VCaP (cell line): ENCODE data around the gene VBP1.
"Not testable (repeated sequence)": the region's sequence is repeated elsewhere in the genome, so short reads cannot be mapped to it uniquely, and the experiment has no call there.

Experiments
- H3K27ac ChIP-seq: fragments of 450-650 bp; 2 replicates; pipeline ENCODE4 v1.5.1; 2017
- CTCF ChIP-seq: fragments of 450-650 bp; conservative IDR thresholded peaks from 2 replicates; pipeline ENCODE4 v1.5.1; 2017; ENCODE audit warnings: mild to moderate bottlenecking, moderate library complexity

The VBP1 gene

DNA sequence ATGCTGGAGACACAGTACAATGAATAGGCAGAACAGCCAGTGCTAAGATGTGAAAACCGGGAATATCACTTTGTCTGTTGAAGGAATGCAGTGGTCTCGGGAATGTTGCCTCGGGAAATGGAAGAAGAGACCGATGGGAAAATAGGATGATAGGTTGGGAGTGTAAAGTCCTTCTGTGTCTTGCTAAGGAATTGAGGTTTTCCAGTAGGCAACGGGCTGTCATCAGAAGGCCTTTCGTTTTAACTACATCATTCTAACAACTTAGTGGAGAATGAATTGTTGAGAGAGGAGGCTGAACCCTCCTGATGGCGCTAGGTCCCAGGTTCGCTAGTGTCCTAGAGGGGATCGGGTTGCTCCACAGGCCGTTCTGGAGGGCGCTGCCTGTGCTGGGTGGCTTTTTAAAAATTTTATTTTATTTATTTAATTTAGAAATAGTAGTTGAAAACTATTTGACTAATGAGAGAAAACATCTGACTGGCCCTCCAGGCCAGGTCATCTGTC lies 730 bp downstream of the VBP1 start:
- peak overlapping the region; percentile 89 for H3K27ac ChIP-seq
- peak; percentile 9 for TF ChIP-seq CTCF

- TF ChIP-seq CTCF: no peak
- H3K27ac ChIP-seq: no peak overlapping the region
Measured at GRCh38 chrX:155218777-155219176, 2.5 kb downstream of the VBP1 start.

DNA sequence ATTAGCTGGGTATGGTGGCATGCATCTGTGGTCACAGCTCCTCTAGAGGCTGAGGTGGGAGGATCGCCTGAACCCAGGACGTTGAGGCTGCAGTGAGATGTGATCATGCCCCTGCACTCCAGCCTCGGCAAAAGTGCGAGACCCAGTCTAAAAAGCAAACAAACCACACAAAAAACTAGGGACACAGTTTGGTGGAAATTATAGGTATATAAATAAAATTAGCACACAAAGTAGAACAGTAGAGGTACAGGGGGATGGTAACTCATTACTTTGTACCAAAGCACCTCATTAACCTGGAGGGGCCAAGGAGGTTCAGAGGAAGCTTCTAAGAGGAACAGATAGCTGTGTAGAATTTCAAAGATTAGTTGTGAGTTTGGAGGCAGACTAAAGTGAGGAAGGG lies 5.1 kb downstream of the VBP1 start:
- H3K27ac ChIP-seq: no peak overlapping the region
- TF ChIP-seq CTCF: no peak

DNA sequence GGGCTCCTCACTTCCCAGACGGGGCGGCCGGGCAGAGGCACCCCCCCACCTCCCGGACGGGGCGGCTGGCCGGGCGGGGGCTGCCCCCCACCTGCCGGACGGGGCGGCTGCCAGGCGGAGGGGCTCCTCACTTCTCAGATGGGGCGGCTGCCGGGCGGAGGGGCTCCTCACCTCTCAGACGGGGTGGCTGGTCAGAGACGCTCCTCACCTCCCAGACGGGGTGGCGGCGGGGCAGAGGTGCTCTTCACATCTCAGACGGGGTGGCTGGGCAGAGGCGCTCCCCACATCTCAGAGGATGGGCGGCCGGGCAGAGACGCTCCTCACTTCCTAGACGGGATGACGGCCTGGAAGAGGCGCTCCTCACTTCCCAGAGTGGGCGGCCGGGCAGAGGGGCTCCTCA lies 7.5 kb downstream of the VBP1 start:
- H3K27ac ChIP-seq: not testable (repeated sequence)

- no peak overlapping the region for H3K27ac ChIP-seq
- no peak for TF ChIP-seq CTCF
Measured at GRCh38 chrX:155225774-155226173, 9.5 kb downstream of the VBP1 start.

- H3K27ac ChIP-seq: no peak overlapping the region
- no peak for TF ChIP-seq CTCF
Measured at GRCh38 chrX:155231163-155231562, 14.9 kb downstream of the VBP1 start.

GRCh38 chrX:155235891-155236290 lies 19.6 kb downstream of the VBP1 start:
- no peak overlapping the region for H3K27ac ChIP-seq
- TF ChIP-seq CTCF: no peak

DNA sequence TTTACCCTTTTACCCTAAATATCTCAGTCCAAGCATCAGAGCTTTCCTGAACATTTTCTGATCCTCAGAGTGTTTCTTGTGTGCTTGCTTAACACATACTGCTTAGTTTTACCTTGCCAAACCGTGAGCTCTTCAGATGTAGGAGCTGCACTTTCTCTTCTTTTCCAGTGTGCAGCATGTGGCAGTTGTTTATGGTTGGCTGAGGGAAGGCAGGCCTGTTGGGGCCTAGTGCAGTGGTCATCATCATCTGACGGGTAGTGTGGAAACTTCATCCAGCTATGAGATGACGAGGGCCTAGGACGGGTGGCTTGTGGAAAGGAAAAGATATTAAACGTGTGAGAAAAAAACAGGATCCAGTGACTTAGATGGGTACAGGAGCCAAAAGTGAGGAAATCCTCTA lies 21.5 kb downstream of the VBP1 start:
- no peak overlapping the region for H3K27ac ChIP-seq
- TF ChIP-seq CTCF: no peak
